Lower leg skin (tissue), 4 donors: ENCODE measurements around the gene AZGP1. TPM values are rescaled to one million over a fixed set of nuclear protein-coding genes. Genes with fewer than 3 reads are reported as not detected.
A peak's percentile ranks its signal among the peaks of the same experiment; 100 is the strongest.
"Not testable (repeated sequence)": the region's sequence is repeated elsewhere in the genome, so short reads cannot be mapped to it uniquely, and the experiment has no call there.

Experiments
- DNase-seq, 2 donors: peaks; one replicate each; pipeline ENCODE4 v3.0.0-alpha.2; 2019; ENCODE audit warnings: low spot score in 2 of 2
- H3K4me3 ChIP-seq: fragments of 200-600 bp; sonication (generic); 2 replicates; pipeline ENCODE4 v1.5.1; 2017; ENCODE audit warnings: mild to moderate bottlenecking, low read depth; ENCODE audit not compliant: poor library complexity, severe bottlenecking
- CTCF ChIP-seq, 3 donors: fragments of 450-650 bp; IDR thresholded peaks; one replicate each; pipeline ENCODE4 v1.5.1; 2016; ENCODE audit warnings: antibody characterized with exemption in 3 of 3, mild to moderate bottlenecking in 3 of 3, moderate library complexity in 2 of 3
- POLR2A ChIP-seq, 2 donors: fragments of 450-650 bp; IDR thresholded peaks; one replicate each; pipeline ENCODE4 v1.6.1; 2016 to 2017; ENCODE audit warnings: antibody characterized with exemption in 2 of 2, mild to moderate bottlenecking in 1 of 2, moderate library complexity in 1 of 2
- WGBS, 2 donors: methylation state at CpG; one replicate each; pipeline ENCODE4 v1.1.5; 2018; 5-methylcytosine and 5-hydroxymethylcytosine counted together
- intact Hi-C: fragments of 100-400 bp; cut with DNase I; formaldehyde crosslinking; loops from one replicate; pipeline ENCODE4 v1.15.0; 2023; ENCODE audit warnings: low total_unique reads
- total RNA-seq, 4 donors: library from RNA; depleted of rRNA; stranded (reverse); fragments of >200 nt; gene quantifications; one replicate each; pipeline ENCODE4 v1.1.0, GENCODE V29; 2016

The AZGP1 gene
- total RNA-seq, 4 donors from 2014 or later: 519 to 1,357 (median 824) TPM

- no peak for DNase-seq
- TF ChIP-seq CTCF (IDR thresholded peaks at IDR 0.05) (no peak), POLR2A (IDR thresholded peaks at IDR 0.05) (no peak)
- intact Hi-C loops: no loop called here
- WGBS, 2 donors: 66 to 73% methylated on average over 9 of the region's 9 CpGs
- H3K4me3 ChIP-seq: no peak overlapping the region
Measured at GRCh38 chr7:99958564-99959227, 17.1 kb downstream of the AZGP1 start.

- TF ChIP-seq POLR2A (IDR thresholded peaks at IDR 0.05) (no peak), CTCF (IDR thresholded peaks at IDR 0.05) (no peak)
- 73 to 81% methylated on average over 6 of the region's 6 CpGs for WGBS, 2 donors
- H3K4me3 ChIP-seq: no peak overlapping the region
- intact Hi-C loops: no loop called here
- DNase-seq: no peak
Measured at GRCh38 chr7:99955247-99955646, 20.6 kb downstream of the AZGP1 start.

- 88 to 94% methylated on average over 7 of the region's 7 CpGs for WGBS, 2 donors
- intact Hi-C loops: not testable (repeated sequence)
Measured at GRCh38 chr7:99954643-99955042, 21.2 kb downstream of the AZGP1 start.

GRCh38 chr7:99953649-99954048 lies 22.2 kb downstream of the AZGP1 start:
- peak; percentile 82 to 91 for DNase-seq
- intact Hi-C loops: no loop called here
- WGBS, 2 donors: 63 to 65% methylated on average over 3 of the region's 3 CpGs
- no peak overlapping the region for H3K4me3 ChIP-seq
- TF ChIP-seq POLR2A (IDR thresholded peaks at IDR 0.05) (no peak), CTCF (IDR thresholded peaks at IDR 0.05) (no peak)

More at GRCh38 chr7:99954643-99955042, 21.2 kb downstream of the AZGP1 start:
- H3K4me3 ChIP-seq, DNase-seq: not testable (repeated sequence)

GRCh38 chr7:99952649-99953048 lies 23.2 kb downstream of the AZGP1 start:
- DNase-seq, H3K4me3 ChIP-seq, intact Hi-C loops: not testable (repeated sequence)
- 75 to 91% methylated on average over 4 of the region's 4 CpGs for WGBS, 2 donors

- 91 to 94% methylated on average over 6 of the region's 6 CpGs for WGBS, 2 donors
- DNase-seq, H3K4me3 ChIP-seq, intact Hi-C loops: not testable (repeated sequence)
Measured at GRCh38 chr7:99950819-99951218, 25.0 kb downstream of the AZGP1 start.

- no peak for DNase-seq
- WGBS, 2 donors: 48 to 58% methylated on average over 3 of the region's 3 CpGs
- TF ChIP-seq CTCF (IDR thresholded peaks at IDR 0.05): no peak
- TF ChIP-seq POLR2A (IDR thresholded peaks at IDR 0.05): no peak
- intact Hi-C loops: no loop called here
- no peak overlapping the region for H3K4me3 ChIP-seq
Measured at GRCh38 chr7:99949645-99950228, 26.1 kb downstream of the AZGP1 start.
